K562 (cell line): ENCODE results near the gene DYNC2LI1. TPM values are rescaled to one million over a fixed set of nuclear protein-coding genes. Genes with fewer than 3 reads are reported as not detected.

Experiments
- ATAC-seq: fragments of 200-7000 bp; cut with Tn5 transposase; 3 replicates; pipeline ENCODE4 v1.9.1; 2020; ENCODE audit warnings: moderate library complexity
- Bru-seq: library from RNA; stranded (reverse); fragments of 400-500 nt; gene quantifications from one replicate; lab custom pipeline; 2021; lab: Mats Ljungman, UMichigan
- BruChase-seq, 2 experiments: library from RNA; stranded (reverse); fragments of 400-500 nt; gene quantifications; one replicate each; lab custom pipeline; 2021; lab: Mats Ljungman, UMichigan
- BruUV-seq: library from RNA; stranded (reverse); fragments of 400-500 nt; replicated peaks from 2 replicates; lab custom pipeline; 2021; lab: Mats Ljungman, UMichigan
- CTCF ChIA-PET: fragments of 300-600 bp; formaldehyde crosslinking; extraction: SDS; loops from one replicate; lab custom pipeline; 2021; ENCODE audit warnings: low intra/inter-chr PET ratio; lab: Yijun Ruan, JAX
- POLR2A ChIA-PET: fragments of 300-600, 350-650 bp; sonication (Branson Sonifier 250); formaldehyde crosslinking; extraction: SDS; loops from one replicate; lab custom pipeline; 2021; ENCODE audit warnings: antibody characterized with exemption, inconsistent platforms; lab: Yijun Ruan, JAX
- DNase-seq, 4 experiments: peaks; one replicate each; pipeline versions ENCODE4 v3.0.0 to v3.0.0-alpha.2; 2011 to 2018; ENCODE audit warnings: low spot score in 3 of 4, mixed read lengths in 3 of 4; ENCODE audit errors: extremely low read depth in 1 of 4
- FAIRE-seq: peaks from 2 replicates; lab custom pipeline; 2011; peaks lifted over from hg19 to GRCh38; lab: Jason Lieb, UNC
- H2AFZ ChIP-seq: 2 replicates; pipeline ENCODE4 v1.6.0; 2011; ENCODE audit warnings: low read depth, low read length, control low read depth, inconsistent platforms
- H3K27ac ChIP-seq: fragments of 200-600 bp; 3 replicates; pipeline ENCODE4 v1.8.0; 2011; ENCODE audit warnings: low read depth, mild to moderate bottlenecking, control low read depth, inconsistent platforms, low read length, moderate library complexity, mixed read lengths; ENCODE audit errors: extremely low read depth
- H3K27me3 ChIP-seq, 2 experiments: fragments of 300-600 bp in 1 of 2; 2 replicates in 1 of 2; 3 replicates in 1 of 2; pipeline versions ENCODE4 v1.6.0 to v1.8.0; 2011; ENCODE audit warnings: inconsistent platforms in 2 of 2, low read length in 2 of 2, mild to moderate bottlenecking in 1 of 2, mixed read lengths in 1 of 2, moderate library complexity in 1 of 2; ENCODE audit not compliant: control insufficient read depth in 2 of 2, insufficient read depth in 2 of 2
- H3K36me3 ChIP-seq: fragments of 300-600 bp; 3 replicates; pipeline ENCODE4 v1.8.0; 2011; ENCODE audit warnings: mild to moderate bottlenecking, low read length, inconsistent platforms; ENCODE audit not compliant: control insufficient read depth, insufficient read depth
- H3K4me1 ChIP-seq, 2 experiments: fragments of 200-600 bp in 1 of 2; replicated peaks in 1 of 2; 2 replicates in 1 of 2; 3 replicates in 1 of 2; pipeline versions ENCODE4 v1.5.1 to v1.8.0; 2011; ENCODE audit warnings: inconsistent platforms in 2 of 2, low read length in 2 of 2, mild to moderate bottlenecking in 1 of 2, mixed read lengths in 1 of 2, moderate library complexity in 1 of 2; ENCODE audit not compliant: control insufficient read depth in 2 of 2, insufficient read depth in 2 of 2
- H3K4me2 ChIP-seq: 2 replicates; pipeline ENCODE4 v1.6.1; 2011; ENCODE audit warnings: low read length, control low read depth, inconsistent platforms, mixed read lengths; ENCODE audit not compliant: insufficient read depth
- H3K4me3 ChIP-seq: fragments of 200-600 bp; sonication (generic), shearing (Covaris generic); 2 replicates; pipeline ENCODE4 v1.5.1; 2016; ENCODE audit warnings: control low read depth, inconsistent platforms
- H3K79me2 ChIP-seq: fragments of 200-600 bp; 3 replicates; pipeline ENCODE4 v1.8.0; 2011; ENCODE audit warnings: low read length, inconsistent platforms; ENCODE audit not compliant: control insufficient read depth, insufficient read depth
- H3K9ac ChIP-seq, 2 experiments: 2 replicates each; pipeline versions ENCODE4 v1.6.0 to v1.6.1; 2011; ENCODE audit warnings: low read depth in 2 of 2, low read length in 2 of 2, control low read depth in 1 of 2, inconsistent platforms in 1 of 2, mild to moderate bottlenecking in 1 of 2, mixed read lengths in 1 of 2; ENCODE audit not compliant: insufficient read depth in 1 of 2
- H3K9me1 ChIP-seq: one replicate; pipeline ENCODE4 v1.6.0; 2011; ENCODE audit warnings: inconsistent platforms, mild to moderate bottlenecking, low read length, moderate library complexity; ENCODE audit not compliant: control insufficient read depth, insufficient read depth
- H3K9me3 ChIP-seq: replicated peaks from 2 replicates; pipeline ENCODE4 v1.5.1; 2011; ENCODE audit warnings: low read depth, low read length, inconsistent platforms; ENCODE audit not compliant: control insufficient read depth, insufficient read depth
- H4K20me1 ChIP-seq: replicated peaks from 2 replicates; pipeline ENCODE4 v1.6.1; 2011; ENCODE audit warnings: low read length, inconsistent platforms, mixed read lengths; ENCODE audit not compliant: control insufficient read depth, insufficient read depth
- AFF4 ChIP-seq: sonication (generic); formaldehyde crosslinking; IDR thresholded peaks from 2 replicates; pipeline ENCODE4 v1.8.0; 2023; ENCODE audit warnings: mild to moderate bottlenecking, missing genetic modification reagents
- BMI1 ChIP-seq: fragments of 150-350 bp; IDR thresholded peaks from 2 replicates; pipeline ENCODE4 v1.6.1; 2014; ENCODE audit warnings: low read length
- CBFA2T3 ChIP-seq: fragments of 450-650 bp; IDR thresholded peaks from 2 replicates; pipeline ENCODE4 v1.6.1; 2017
- CBX3 ChIP-seq, 2 experiments: IDR thresholded peaks; 1 replicate in 1 of 2; 2 replicates in 1 of 2; pipeline ENCODE4 v1.6.1; 2012; ENCODE audit warnings: inconsistent platforms in 2 of 2, low read length in 2 of 2, borderline replicate concordance in 1 of 2, control low read depth in 1 of 2
- HMGN3 ChIP-seq: IDR thresholded peaks from 2 replicates; pipeline ENCODE4 v1.6.1; 2011; ENCODE audit warnings: borderline replicate concordance, low read depth, mild to moderate bottlenecking, mixed read lengths, low read length; ENCODE audit not compliant: insufficient read length; ENCODE audit errors: extremely low read depth
- MTA3 ChIP-seq: fragments of 450-650 bp; formaldehyde crosslinking; IDR thresholded peaks from 2 replicates; pipeline ENCODE4 v1.6.1; 2017; ENCODE audit warnings: mild to moderate bottlenecking, borderline replicate concordance
- POLR2AphosphoS5 ChIP-seq: IDR thresholded peaks from 2 replicates; pipeline ENCODE4 v1.6.1; 2011; ENCODE audit warnings: mild to moderate bottlenecking, low read depth, low read length, moderate library complexity; ENCODE audit not compliant: control insufficient read depth, insufficient read depth
- POLR3A ChIP-seq: IDR thresholded peaks from 2 replicates; pipeline ENCODE4 v1.6.1; 2011; ENCODE audit warnings: borderline replicate concordance, mild to moderate bottlenecking, moderate library complexity; ENCODE audit not compliant: insufficient read length, insufficient read depth; ENCODE audit errors: extremely low read depth
- RCOR1 ChIP-seq, 2 experiments: IDR thresholded peaks; 2 replicates each; pipeline ENCODE4 v1.6.1; 2012; ENCODE audit warnings: low read depth in 2 of 2, low read length in 2 of 2, borderline replicate concordance in 1 of 2, improper control_type of control experiment in 1 of 2
- SRF ChIP-seq, 2 experiments: fragments of 250-450, 450-650 bp in 1 of 2; sonication (Bioruptor Pico) in 1 of 2; sonication (generic) in 1 of 2; formaldehyde crosslinking; IDR thresholded peaks; 2 replicates each; pipeline versions ENCODE4 v1.5.0 to v1.5.1; 2020 to 2022; ENCODE audit warnings: mild to moderate bottlenecking in 1 of 2, missing genetic modification reagents in 1 of 2
- ZNF316 ChIP-seq: fragments of 450-650 bp; IDR thresholded peaks from 2 replicates; pipeline ENCODE4 v1.6.1; 2016
- WGBS: fragments of 100-300 bp; shearing (Covaris generic); methylation state at CpG from one replicate; pipeline ENCODE4 v1.1.6; 2016; ENCODE audit warnings: low coverage, mixed read lengths; ENCODE audit not compliant: insufficient coverage; ENCODE audit errors: missing lambda C conversion rate; 5-methylcytosine and 5-hydroxymethylcytosine counted together
- in situ Hi-C: fragments of 300-500 bp; cut with MboI; formaldehyde crosslinking; loops from 4 replicates; pipeline ENCODE4 v1.15.0; 2018; ENCODE audit warnings: inconsistent platforms, mixed read lengths
- intact Hi-C: fragments of 100-400 bp; cut with micrococcal nuclease; formaldehyde crosslinking; loops from 2 replicates; pipeline ENCODE4 v1.14.2; 2022
- long read RNA-seq, 3 experiments: library from polyadenylated mRNA in 2 of 3; library from RNA in 1 of 3; unstranded in 2 of 3; stranded (forward) in 1 of 3; transcript quantifications; one replicate each; pipeline ENCODE4 v2.0.0, GENCODE V29; 2019 to 2022
- polyA minus RNA-seq, 3 experiments: library from RNA; depleted of rRNA, polyadenylated mRNA; stranded (reverse); fragments of >200 nt; gene quantifications; 2 replicates each; pipeline ENCODE4 v1.2.3, GENCODE V29; 2011
- polyA plus RNA-seq, 8 experiments: library from polyadenylated mRNA; depleted of rRNA in 4 of 8; stranded (reverse) in 5 of 8; unstranded in 3 of 8; fragments of >200 nt; fragmentation: Nextera tagmentation in 2 of 8; fragmentation: Illumina TruSeq in 1 of 8; extraction: Ambion mirVana in 2 of 8; extraction: Trizol in 1 of 8; gene quantifications; 2 replicates each; pipeline versions ENCODE4 v1.2.1 to v1.2.3, GENCODE V29; 2011 to 2014; ENCODE audit warnings: inconsistent platforms in 1 of 8, missing spikeins in 1 of 8
- total RNA-seq, 7 experiments: library from RNA; depleted of rRNA in 6 of 7; stranded (reverse); fragments of >200 nt in 6 of 7; fragmentation: Illumina TruSeq in 2 of 7; extraction: Trizol in 2 of 7; gene quantifications; 2 replicates each; pipeline versions ENCODE4 v1.2.1 to v1.2.3, GENCODE V29; 2011 to 2021; ENCODE audit warnings: low replicate concordance in 1 of 7

DYNC2LI1 gene
- 10.0 and 39.4 TPM in 2 replicates for total RNA-seq (2011; cell fraction: chromatin; rRNA removed; ENCODE audit: low replicate concordance)
- 5.7 and 9.2 TPM in 2 replicates for total RNA-seq (2011; cell fraction: nucleolus; rRNA removed)
- 15.2 and 21.2 TPM in 2 replicates for total RNA-seq (2011; cell fraction: nucleoplasm; rRNA removed)
- total RNA-seq (2014; rRNA removed) (12.4 and 23.8 TPM in 2 replicates), total RNA-seq (2014; rRNA removed; fragmentation: Illumina TruSeq; extraction: Trizol) (25.8 and 28.3 TPM in 2 replicates), total RNA-seq (2015; rRNA removed; fragmentation: Illumina TruSeq; extraction: Trizol) (20.2 and 25.3 TPM in 2 replicates), total RNA-seq (2021) (12.5 and 14.1 TPM in 2 replicates), polyA plus RNA-seq (2011; rRNA removed) (33.3 and 42.2 TPM in 2 replicates), polyA plus RNA-seq (2014; fragmentation: Illumina TruSeq; extraction: Trizol) (20.3 and 22.5 TPM in 2 replicates), polyA plus RNA-seq (2014; fragmentation: Nextera tagmentation; extraction: Ambion mirVana) (10 to 100 TPM; 37.5 to 40.0 TPM), polyA plus RNA-seq (2014; rRNA removed) (25.3 and 26.3 TPM in 2 replicates), polyA minus RNA-seq (2011; rRNA and poly(A)+ RNA removed) (21.3 and 23.2 TPM in 2 replicates), Bru-seq, nascent RNA (percentile 62 among the genes with signal in this experiment), BruChase-seq, experiment 1, labeled RNA remaining after a 2-hour chase (percentile 65 among the genes with signal in this experiment), BruChase-seq, experiment 2, labeled RNA remaining after a 6-hour chase (percentile 66 among the genes with signal in this experiment)
- polyA plus RNA-seq (2011; cell fraction: cytosol; rRNA removed) = 4.6 and 12.2 TPM in 2 replicates
- 13.0 and 23.1 TPM in 2 replicates for polyA plus RNA-seq (2011; cell fraction: nucleus; rRNA removed)
- polyA plus RNA-seq (2012) = 12.7 and 24.7 TPM in 2 replicates
- 2.5 and 10.7 TPM in 2 replicates for polyA minus RNA-seq (2011; cell fraction: cytosol; rRNA and poly(A)+ RNA removed)
- 11.8 and 20.4 TPM in 2 replicates for polyA minus RNA-seq (2011; cell fraction: nucleus; rRNA and poly(A)+ RNA removed)
- long read RNA-seq, experiment 1, transcript DYNC2LI1-201 (13 exons, 1,399 nt) = major isoform, 15 of 32 reads
- long read RNA-seq, experiment 1, transcript DYNC2LI1-210 (13 exons, 1,346 nt) = minor isoform, 7 of 32 reads
- long read RNA-seq, experiment 1, partial matches to known transcripts = 7 of 32 reads
- long read RNA-seq, experiment 1, other reads (novel, unspliced or antisense) = 2 of 32 reads
- long read RNA-seq, experiment 2, partial matches to known transcripts = 4 of 13 reads
- long read RNA-seq, experiment 2, other reads (novel, unspliced or antisense) = 7 of 13 reads
- long read RNA-seq, experiment 3, transcript DYNC2LI1-201 (13 exons, 1,399 nt) = major isoform, 6 of 15 reads
- long read RNA-seq, experiment 3, partial matches to known transcripts = 2 of 15 reads
- long read RNA-seq, experiment 3, other reads (novel, unspliced or antisense) = 5 of 15 reads

DNA sequence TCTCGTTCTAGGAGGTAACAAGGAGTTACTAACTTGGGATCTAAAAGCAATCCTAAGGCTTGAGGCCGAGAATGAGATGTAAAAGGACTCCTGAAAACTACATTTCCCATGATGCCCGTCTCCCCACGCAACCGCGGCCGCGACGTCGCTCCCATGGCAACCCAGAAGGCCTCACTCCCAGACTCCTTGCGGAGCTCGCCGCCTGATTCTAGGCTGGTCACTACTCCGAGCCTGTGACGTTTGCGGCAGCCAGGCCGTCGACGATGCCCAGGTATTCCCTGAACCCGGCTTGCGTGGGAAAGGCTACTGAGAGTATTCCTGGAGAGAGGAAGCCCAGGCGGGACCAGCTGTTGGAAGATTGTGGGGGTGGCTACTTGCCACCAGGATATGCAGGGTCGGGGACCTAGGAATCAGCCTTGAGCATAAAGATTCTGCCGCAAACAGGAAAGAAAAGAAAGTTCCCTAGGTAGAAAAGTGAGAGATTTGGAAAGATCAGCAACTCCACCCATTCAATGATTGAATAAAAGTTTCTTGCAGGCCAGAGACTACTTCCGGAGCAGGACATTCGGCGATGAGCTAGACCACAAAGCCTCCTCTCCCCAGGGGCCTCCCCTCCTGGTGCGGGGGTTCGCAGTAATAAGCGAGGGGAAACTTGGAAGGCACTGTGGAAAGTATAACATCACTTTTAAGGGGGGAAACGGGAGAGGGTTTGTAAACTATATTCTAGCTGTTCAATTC is at the start of gene DYNC2LI1:
Gene DYNC2LI1 (plus strand): TSS at position 164 of the 738 bp plus-strand sequence. CDS start 100 bp downstream, at position 264.
- Histone ChIP-seq H4K20me1 (no peaks in the 10 kb centered on the region), H3K9me3 (no peaks in the 10 kb centered on the region), H3K9ac (peak within 1 kb of the TSS; percentile 69 to 90), H3K4me2 (peak within 1 kb of the TSS; percentile 86), H3K79me2 (peaks cover 9% of the 10 kb centered on the region; the same call in 1 of the 3 replicates), H3K4me1 (peaks cover 0 to 2% of the 10 kb centered on the region in 2 experiments; a peak in 2 of 5 replicates), H3K36me3 (0 out of 3 replicates have a peak, but pooled peaks cover 5% of the 10 kb centered on the region), H3K27ac (peak within 1 kb of the TSS; percentile 67), H3K4me3 (peak within 1 kb of the TSS; percentile 61), H3K27me3 (no peaks in the 10 kb centered on the region), H2AFZ (peak within 1 kb of the TSS; percentile 97), H3K9me1 (no peaks in the 10 kb centered on the region)
- FAIRE-seq (peak; percentile 96), ATAC-seq (peak; percentile 99), DNase-seq (peak; percentile 86 to 94 (median 88))
- ChIA-PET POLR2A (interaction anchor here (0.6 to 0.9 kb wide), 5 partner anchors 9 to 204 kb away, joined by 3 to 5 read pairs (median 3); no protein-coding TSS in a partner anchor), CTCF (no interaction called here)
- 0% methylated on average over 31 of the region's 31 CpGs for WGBS
- intact Hi-C loops (loop anchor here (10.0 kb wide), 1 partner anchor 139 kb away; the partner anchor contains the start of gene PLEKHH2), in situ Hi-C loops (no loop called here)
- BruUV-seq = no TSS peak
- TF ChIP-seq CBFA2T3 (peak; percentile 50), POLR3A (no peak), SRF (CRISPR knock-in tag; IDR thresholded peaks at IDR 0.05) (0 out of 4 replicates have a peak, but pooled peaks of 1 of the 2 experiments have one; percentile 52), MTA3 (peak; percentile 40; the same call in 1 of the 2 replicates), BMI1 (peak; percentile 97), CBX3 (IDR thresholded peaks at IDR 0.05; ENCODE audit: borderline replicate concordance in 1 of 2, low read length in 2 of 2) (0 out of 3 replicates have a peak, but pooled peaks of 1 of the 2 experiments have one; percentile 16), AFF4 (no peak), POLR2AphosphoS5 (peak; percentile 71), ZNF316 (no peak), HMGN3 (no peak), RCOR1 (IDR thresholded peaks at IDR 0.05; ENCODE audit: borderline replicate concordance in 1 of 2, low read depth in 2 of 2, low read length in 2 of 2) (peak in 1 of 2 experiments; percentile 7; a peak in 1 of 4 replicates)
